Testis (tissue), 2 donors: Measurements from ENCODE around the gene LEF1.

Experiments used
- POLR2A ChIP-seq: fragments of 450-650 bp; IDR thresholded peaks from one replicate; pipeline ENCODE4 v1.6.1; 2017; ENCODE audit warnings: antibody characterized with exemption, mild to moderate bottlenecking, moderate library complexity
- TF ChIP-seq, protein P1 (sequence below), 3 experiments: fragments of 450-650 bp in 2 of 3; fragments of 200-600 bp in 1 of 3; sonication (generic) in 1 of 3; IDR thresholded peaks; one replicate each; pipeline ENCODE4 v1.5.1; 2016 to 2019; ENCODE audit warnings: antibody characterized with exemption in 3 of 3, mild to moderate bottlenecking in 2 of 3, moderate library complexity in 1 of 3

DNA sequence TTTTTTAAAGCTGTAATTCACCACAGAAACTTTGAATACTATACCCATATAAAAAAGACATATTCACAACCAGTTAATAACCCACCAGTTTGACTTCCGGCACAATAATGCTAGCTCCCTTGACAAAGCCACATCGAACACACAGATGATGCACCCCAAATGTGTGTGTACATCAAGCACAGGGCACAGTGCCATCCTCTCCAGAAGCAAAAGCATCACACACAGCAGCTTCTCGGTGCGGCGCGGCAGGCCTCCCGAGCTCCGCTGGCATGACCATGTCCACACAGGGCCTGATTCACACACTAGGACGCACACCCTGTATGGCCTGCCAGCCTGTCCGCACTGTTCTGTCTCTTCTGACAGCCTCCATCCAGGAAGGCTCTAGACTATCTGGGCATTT lies 88.0 kb downstream of the LEF1 start:
- TF ChIP-seq, protein P1, sequence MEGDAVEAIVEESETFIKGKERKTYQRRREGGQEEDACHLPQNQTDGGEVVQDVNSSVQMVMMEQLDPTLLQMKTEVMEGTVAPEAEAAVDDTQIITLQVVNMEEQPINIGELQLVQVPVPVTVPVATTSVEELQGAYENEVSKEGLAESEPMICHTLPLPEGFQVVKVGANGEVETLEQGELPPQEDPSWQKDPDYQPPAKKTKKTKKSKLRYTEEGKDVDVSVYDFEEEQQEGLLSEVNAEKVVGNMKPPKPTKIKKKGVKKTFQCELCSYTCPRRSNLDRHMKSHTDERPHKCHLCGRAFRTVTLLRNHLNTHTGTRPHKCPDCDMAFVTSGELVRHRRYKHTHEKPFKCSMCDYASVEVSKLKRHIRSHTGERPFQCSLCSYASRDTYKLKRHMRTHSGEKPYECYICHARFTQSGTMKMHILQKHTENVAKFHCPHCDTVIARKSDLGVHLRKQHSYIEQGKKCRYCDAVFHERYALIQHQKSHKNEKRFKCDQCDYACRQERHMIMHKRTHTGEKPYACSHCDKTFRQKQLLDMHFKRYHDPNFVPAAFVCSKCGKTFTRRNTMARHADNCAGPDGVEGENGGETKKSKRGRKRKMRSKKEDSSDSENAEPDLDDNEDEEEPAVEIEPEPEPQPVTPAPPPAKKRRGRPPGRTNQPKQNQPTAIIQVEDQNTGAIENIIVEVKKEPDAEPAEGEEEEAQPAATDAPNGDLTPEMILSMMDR (IDR thresholded peaks at IDR 0.05), result no peak
- TF ChIP-seq POLR2A, result no peak
